GM19452 (cell line): ENCODE data around the gene GANAB.

ENCODE experiments used
- ATAC-seq: cut with Tn5 transposase; IDR thresholded peaks from one replicate; pipeline ENCODE4 v1.9.1; 2021; ENCODE audit not compliant: unreplicated experiment

The GANAB gene

DNA sequence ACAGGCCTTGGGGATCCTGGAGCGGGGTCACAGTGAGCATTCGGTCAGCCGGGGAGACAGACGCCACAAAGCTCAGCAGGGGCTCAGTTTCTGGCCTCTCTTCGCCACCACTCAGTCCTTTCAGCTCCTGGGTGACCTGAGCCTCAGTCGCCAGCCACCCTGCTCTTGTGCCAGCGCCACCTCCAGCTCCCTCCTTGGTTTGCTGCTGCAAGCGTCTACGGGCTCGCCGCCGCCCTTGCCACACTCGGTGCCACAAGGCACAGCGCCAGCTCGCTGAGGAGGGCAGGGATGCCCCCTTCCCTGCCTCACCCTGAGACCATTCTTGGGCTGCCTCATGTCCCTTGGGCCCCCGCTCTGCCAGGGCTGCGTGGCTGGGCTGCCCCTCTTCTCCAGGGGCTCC is 71.3 kb downstream of the GANAB start:
- ATAC-seq, result no peak
